HEK293T (cell line): ENCODE measurements around the gene EBF3.

Experiments
- CTCF ChIA-PET: fragments of 350-600 bp; formaldehyde crosslinking; extraction: SDS; loops from one replicate; lab custom pipeline; 2021; ENCODE audit warnings: antibody characterized with exemption, inconsistent platforms; lab: Yijun Ruan, JAX
- POLR2A ChIA-PET: fragments of 350-600 bp; formaldehyde crosslinking; extraction: SDS; loops from one replicate; lab custom pipeline; 2020; ENCODE audit warnings: antibody characterized with exemption, inconsistent platforms; lab: Yijun Ruan, JAX
- DNase-seq: peaks from one replicate; pipeline ENCODE4 v3.0.0; 2012; ENCODE audit warnings: mixed read lengths; ENCODE audit errors: extremely low spot score
- ARNT ChIP-seq: fragments of 450-650 bp; IDR thresholded peaks from 2 replicates; pipeline ENCODE4 v1.6.1; 2017; ENCODE audit warnings: mild to moderate bottlenecking
- BHLHE40 ChIP-seq: fragments of 450-650 bp; IDR thresholded peaks from 2 replicates; pipeline ENCODE4 v1.6.1; 2016; ENCODE audit warnings: mild to moderate bottlenecking, moderate library complexity, borderline replicate concordance
- CTBP1 ChIP-seq: fragments of 450-650 bp; IDR thresholded peaks from 2 replicates; pipeline ENCODE4 v1.6.1; 2016; ENCODE audit warnings: borderline replicate concordance
- ELF4 ChIP-seq: fragments of 450-650 bp; IDR thresholded peaks from 2 replicates; pipeline ENCODE4 v1.6.1; 2017; ENCODE audit warnings: antibody characterized with exemption
- FOXA1 ChIP-seq: fragments of 450-650 bp; IDR thresholded peaks from 2 replicates; pipeline ENCODE4 v1.6.1; 2016; ENCODE audit warnings: mild to moderate bottlenecking
- FOXK2 ChIP-seq: fragments of 450-650 bp; IDR thresholded peaks from 2 replicates; pipeline ENCODE4 v1.6.1; 2016; ENCODE audit warnings: mild to moderate bottlenecking
- FOXM1 ChIP-seq: fragments of 450-650 bp; IDR thresholded peaks from 2 replicates; pipeline ENCODE4 v1.6.1; 2017; ENCODE audit warnings: mild to moderate bottlenecking, borderline replicate concordance
- HDGF ChIP-seq: fragments of 450-650 bp; IDR thresholded peaks from 2 replicates; pipeline ENCODE4 v1.6.1; 2017; ENCODE audit warnings: antibody characterized with exemption, borderline replicate concordance
- L3MBTL2 ChIP-seq: fragments of 450-650 bp; conservative IDR thresholded peaks from 2 replicates; pipeline ENCODE4 v1.6.1; 2016; ENCODE audit warnings: mild to moderate bottlenecking
- LEF1 ChIP-seq: fragments of 450-650 bp; IDR thresholded peaks from 2 replicates; pipeline ENCODE4 v1.6.1; 2017; ENCODE audit warnings: mild to moderate bottlenecking, borderline replicate concordance
- NFRKB ChIP-seq: fragments of 450-650 bp; IDR thresholded peaks from 2 replicates; pipeline ENCODE4 v1.6.1; 2016; ENCODE audit warnings: mild to moderate bottlenecking, moderate library complexity
- PKNOX1 ChIP-seq: fragments of 450-650 bp; IDR thresholded peaks from 2 replicates; pipeline ENCODE4 v1.6.1; 2016
- SP1 ChIP-seq: fragments of 450-650 bp; IDR thresholded peaks from 2 replicates; pipeline ENCODE4 v1.6.1; 2017
- SUZ12 ChIP-seq: fragments of 450-650 bp; IDR thresholded peaks from 2 replicates; pipeline ENCODE4 v1.6.1; 2016; ENCODE audit warnings: mild to moderate bottlenecking
- TARDBP ChIP-seq: fragments of 450-650 bp; IDR thresholded peaks from 2 replicates; pipeline ENCODE4 v1.6.1; 2016
- ZNF384 ChIP-seq: fragments of 450-650 bp; IDR thresholded peaks from 2 replicates; pipeline ENCODE4 v1.6.1; 2016

EBF3 gene

GRCh38 chr10:129929343-129930292 is 34.5 kb downstream of the EBF3 start:
- no peak for DNase-seq

DNA sequence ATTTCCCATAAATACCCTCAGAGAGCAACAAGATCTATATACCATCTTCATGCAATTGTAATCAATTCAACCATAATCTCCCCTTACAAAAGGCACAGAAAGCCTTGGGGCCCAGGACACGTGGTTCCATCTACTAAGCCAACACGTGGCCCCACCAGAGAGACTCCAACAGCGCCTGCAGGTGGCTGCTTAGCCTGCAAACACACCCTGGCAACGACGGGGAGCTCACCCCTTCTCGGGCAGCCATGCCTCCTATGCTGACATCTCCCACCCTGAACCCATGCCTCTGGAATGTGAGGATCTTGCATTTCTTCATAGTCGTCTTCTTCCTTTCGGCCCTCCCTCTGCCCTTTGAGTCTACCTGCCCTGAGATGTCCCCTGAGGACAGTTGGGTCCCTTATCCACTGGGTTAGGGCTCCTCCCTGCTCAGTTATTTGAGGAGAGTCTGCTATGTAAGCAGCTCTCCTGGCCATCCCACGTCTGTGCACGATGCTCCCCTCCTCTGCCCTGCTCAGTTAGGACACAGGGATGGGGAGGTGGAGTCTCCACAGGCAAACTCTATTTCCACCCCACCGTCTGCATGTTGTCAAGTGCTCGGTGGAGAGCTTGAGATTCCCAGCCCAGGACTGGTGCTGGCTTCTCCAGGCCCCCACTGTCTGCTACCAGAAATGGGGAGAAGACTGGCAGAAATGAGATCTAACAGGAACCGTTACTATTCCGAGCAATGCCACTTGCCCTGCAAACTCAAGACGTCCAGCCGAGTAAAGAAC is 36.5 kb downstream of the EBF3 start:
- ChIA-PET CTCF (no interaction called here), POLR2A (no interaction called here)
- TF ChIP-seq FOXM1 (no peak), ARNT (no peak), BHLHE40 (no peak), LEF1 (no peak), L3MBTL2 (no peak), SUZ12 (no peak), CTBP1 (no peak), NFRKB (no peak), FOXK2 (no peak)
- DNase-seq = no peak

More at GRCh38 chr10:129929343-129930292, 34.5 kb downstream of the EBF3 start:
- POLR2A ChIA-PET = no interaction called here
- CTCF ChIA-PET = no interaction called here
- TF ChIP-seq TARDBP (no peak), ARNT (no peak), FOXK2 (no peak), CTBP1 (no peak), L3MBTL2 (no peak), SUZ12 (no peak), FOXM1 (no peak), BHLHE40 (no peak), PKNOX1 (no peak), ELF4 (no peak), HDGF (no peak), LEF1 (no peak), ZNF384 (no peak), FOXA1 (no peak), NFRKB (no peak)

- no peak for TF ChIP-seq ZNF384
- TF ChIP-seq ELF4 = no peak
- no peak for TF ChIP-seq SP1
- TF ChIP-seq LEF1 = no peak
- TF ChIP-seq ARNT = no peak
- DNase-seq = no peak
- POLR2A ChIA-PET = no interaction called here
- CTCF ChIA-PET = no interaction called here
Observed at GRCh38 chr10:129926066-129927055, 37.7 kb downstream of the EBF3 start.

GRCh38 chr10:129924375-129925085 is 39.5 kb downstream of the EBF3 start:
- CTCF ChIA-PET = no interaction called here
- TF ChIP-seq ELF4 (no peak), SP1 (no peak), L3MBTL2 (no peak), CTBP1 (no peak), SUZ12 (no peak), BHLHE40 (no peak), FOXM1 (no peak), NFRKB (no peak), HDGF (no peak), FOXA1 (no peak), LEF1 (no peak), PKNOX1 (no peak), TARDBP (no peak), ARNT (no peak), ZNF384 (no peak), FOXK2 (no peak)

GRCh38 chr10:129922598-129923123 is 41.4 kb downstream of the EBF3 start:
- POLR2A ChIA-PET = no interaction called here
- CTCF ChIA-PET = no interaction called here
- DNase-seq = no peak

More at GRCh38 chr10:129924375-129925085, 39.5 kb downstream of the EBF3 start:
- no peak for DNase-seq
- POLR2A ChIA-PET = no interaction called here

More at GRCh38 chr10:129922598-129923123, 41.4 kb downstream of the EBF3 start:
- TF ChIP-seq NFRKB = no peak
- no peak for TF ChIP-seq HDGF
- TF ChIP-seq PKNOX1 = no peak
- no peak for TF ChIP-seq ZNF384
- no peak for TF ChIP-seq BHLHE40
- TF ChIP-seq SUZ12 = no peak
- no peak for TF ChIP-seq SP1
- no peak for TF ChIP-seq FOXA1
- TF ChIP-seq ELF4 = no peak
- no peak for TF ChIP-seq CTBP1
- no peak for TF ChIP-seq LEF1
- TF ChIP-seq FOXM1 = no peak
- TF ChIP-seq FOXK2 = no peak
